HEK293T (cell line): ENCODE results near the gene ZNF888.

Source experiments
- CTCF ChIA-PET: fragments of 350-600 bp; formaldehyde crosslinking; extraction: SDS; loops from one replicate; lab custom pipeline; 2021; ENCODE audit warnings: antibody characterized with exemption, inconsistent platforms; lab: Yijun Ruan, JAX
- POLR2A ChIA-PET: fragments of 350-600 bp; formaldehyde crosslinking; extraction: SDS; loops from one replicate; lab custom pipeline; 2020; ENCODE audit warnings: antibody characterized with exemption, inconsistent platforms; lab: Yijun Ruan, JAX
- DNase-seq: peaks from one replicate; pipeline ENCODE4 v3.0.0; 2012; ENCODE audit warnings: mixed read lengths; ENCODE audit errors: extremely low spot score
- ARNT ChIP-seq: fragments of 450-650 bp; IDR thresholded peaks from 2 replicates; pipeline ENCODE4 v1.6.1; 2017; ENCODE audit warnings: mild to moderate bottlenecking
- BHLHE40 ChIP-seq: fragments of 450-650 bp; IDR thresholded peaks from 2 replicates; pipeline ENCODE4 v1.6.1; 2016; ENCODE audit warnings: mild to moderate bottlenecking, moderate library complexity, borderline replicate concordance
- CTBP1 ChIP-seq: fragments of 450-650 bp; IDR thresholded peaks from 2 replicates; pipeline ENCODE4 v1.6.1; 2016; ENCODE audit warnings: borderline replicate concordance
- ELF4 ChIP-seq: fragments of 450-650 bp; IDR thresholded peaks from 2 replicates; pipeline ENCODE4 v1.6.1; 2017; ENCODE audit warnings: antibody characterized with exemption
- FOXA1 ChIP-seq: fragments of 450-650 bp; IDR thresholded peaks from 2 replicates; pipeline ENCODE4 v1.6.1; 2016; ENCODE audit warnings: mild to moderate bottlenecking
- FOXK2 ChIP-seq: fragments of 450-650 bp; IDR thresholded peaks from 2 replicates; pipeline ENCODE4 v1.6.1; 2016; ENCODE audit warnings: mild to moderate bottlenecking
- FOXM1 ChIP-seq: fragments of 450-650 bp; IDR thresholded peaks from 2 replicates; pipeline ENCODE4 v1.6.1; 2017; ENCODE audit warnings: mild to moderate bottlenecking, borderline replicate concordance
- HDGF ChIP-seq: fragments of 450-650 bp; IDR thresholded peaks from 2 replicates; pipeline ENCODE4 v1.6.1; 2017; ENCODE audit warnings: antibody characterized with exemption, borderline replicate concordance
- L3MBTL2 ChIP-seq: fragments of 450-650 bp; conservative IDR thresholded peaks from 2 replicates; pipeline ENCODE4 v1.6.1; 2016; ENCODE audit warnings: mild to moderate bottlenecking
- LEF1 ChIP-seq: fragments of 450-650 bp; IDR thresholded peaks from 2 replicates; pipeline ENCODE4 v1.6.1; 2017; ENCODE audit warnings: mild to moderate bottlenecking, borderline replicate concordance
- NFRKB ChIP-seq: fragments of 450-650 bp; IDR thresholded peaks from 2 replicates; pipeline ENCODE4 v1.6.1; 2016; ENCODE audit warnings: mild to moderate bottlenecking, moderate library complexity
- SP1 ChIP-seq: fragments of 450-650 bp; IDR thresholded peaks from 2 replicates; pipeline ENCODE4 v1.6.1; 2017
- SUZ12 ChIP-seq: fragments of 450-650 bp; IDR thresholded peaks from 2 replicates; pipeline ENCODE4 v1.6.1; 2016; ENCODE audit warnings: mild to moderate bottlenecking
- TARDBP ChIP-seq: fragments of 450-650 bp; IDR thresholded peaks from 2 replicates; pipeline ENCODE4 v1.6.1; 2016
- ZNF384 ChIP-seq: fragments of 450-650 bp; IDR thresholded peaks from 2 replicates; pipeline ENCODE4 v1.6.1; 2016
- TF ChIP-seq, protein P1 (sequence below): fragments of 450-650 bp; IDR thresholded peaks from 2 replicates; pipeline ENCODE4 v1.6.1; 2016

Gene ZNF888

DNA sequence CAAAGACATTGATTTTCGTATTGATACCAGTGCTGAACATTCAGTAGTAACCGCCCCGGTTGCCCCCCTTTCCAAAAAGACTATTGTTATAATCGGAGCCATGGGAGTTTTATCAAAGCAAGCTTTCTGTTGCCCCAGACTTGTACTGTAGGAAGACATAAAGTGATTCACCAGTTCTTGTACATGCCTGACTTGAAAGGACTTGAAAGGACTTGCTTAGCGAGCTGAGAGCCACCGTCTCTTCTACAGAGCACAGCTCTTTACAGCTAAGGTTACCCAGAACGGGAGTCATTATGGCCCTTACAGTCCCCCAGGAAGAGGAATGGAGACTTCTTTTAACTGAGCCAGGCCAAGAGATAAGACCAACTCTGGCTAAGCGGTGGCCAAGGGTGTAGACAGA lies 34.4 kb upstream of the ZNF888 start:
- no peak for DNase-seq
- CTCF ChIA-PET, result no interaction called here
- TF ChIP-seq L3MBTL2 (no peak), ARNT (no peak), CTBP1 (no peak), ZNF384 (no peak), NFRKB (no peak), FOXA1 (no peak), TARDBP (no peak), SUZ12 (no peak), FOXM1 (no peak), HDGF (no peak), BHLHE40 (no peak), SP1 (no peak), FOXK2 (no peak), LEF1 (no peak), ELF4 (no peak)
- TF ChIP-seq, protein P1, sequence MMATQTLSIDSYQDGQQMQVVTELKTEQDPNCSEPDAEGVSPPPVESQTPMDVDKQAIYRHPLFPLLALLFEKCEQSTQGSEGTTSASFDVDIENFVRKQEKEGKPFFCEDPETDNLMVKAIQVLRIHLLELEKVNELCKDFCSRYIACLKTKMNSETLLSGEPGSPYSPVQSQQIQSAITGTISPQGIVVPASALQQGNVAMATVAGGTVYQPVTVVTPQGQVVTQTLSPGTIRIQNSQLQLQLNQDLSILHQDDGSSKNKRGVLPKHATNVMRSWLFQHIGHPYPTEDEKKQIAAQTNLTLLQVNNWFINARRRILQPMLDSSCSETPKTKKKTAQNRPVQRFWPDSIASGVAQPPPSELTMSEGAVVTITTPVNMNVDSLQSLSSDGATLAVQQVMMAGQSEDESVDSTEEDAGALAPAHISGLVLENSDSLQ, result no peak
- POLR2A ChIA-PET, result no interaction called here

DNA sequence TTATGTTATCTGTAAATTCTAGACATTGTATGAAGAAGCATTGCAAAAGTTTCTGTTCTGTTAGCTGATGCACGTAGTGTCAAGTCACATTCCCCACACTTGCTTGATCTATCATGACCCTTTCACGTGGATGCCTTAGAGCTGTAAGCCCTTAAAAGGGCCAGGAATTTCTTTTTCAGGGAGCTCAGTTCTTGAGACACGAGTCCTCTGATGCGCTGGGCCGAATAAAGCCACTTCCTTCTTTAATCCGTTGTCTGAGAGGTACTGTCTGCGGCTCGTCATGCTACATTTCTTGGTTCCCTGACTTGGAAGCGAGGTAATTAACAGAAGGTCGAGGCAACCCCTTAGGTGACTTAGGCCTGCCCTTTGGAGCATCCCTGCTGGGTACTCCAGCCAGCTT lies 33.7 kb upstream of the ZNF888 start:
- TF ChIP-seq CTBP1 (no peak), HDGF (no peak), FOXM1 (no peak), SUZ12 (no peak), FOXK2 (no peak), NFRKB (no peak), SP1 (no peak), LEF1 (no peak), FOXA1 (no peak), ELF4 (no peak), ZNF384 (no peak), BHLHE40 (no peak), ARNT (no peak)
- TF ChIP-seq, protein P1, result no peak
- no peak for DNase-seq
- ChIA-PET CTCF (no interaction called here), POLR2A (no interaction called here)

DNA sequence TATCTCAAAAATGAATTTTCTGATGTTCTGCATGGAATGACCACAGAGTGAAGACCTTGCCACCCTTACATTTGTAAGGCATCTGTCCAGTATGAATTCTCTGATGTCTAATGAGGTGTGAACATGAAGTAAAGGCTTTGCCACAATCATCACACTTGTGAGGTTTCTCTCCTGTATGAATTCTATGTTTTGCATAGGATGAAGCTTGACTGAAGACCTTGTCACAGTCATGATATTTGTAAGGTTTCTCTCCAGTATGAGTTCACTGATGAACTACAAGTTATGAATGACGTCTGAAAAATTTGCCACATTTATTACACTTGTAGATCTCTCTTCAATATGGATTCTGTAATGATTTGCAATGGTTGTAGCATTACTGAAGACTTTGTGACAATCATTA lies 26.2 kb upstream of the ZNF888 start:
- CTCF ChIA-PET, result no interaction called here
- no peak for DNase-seq
- POLR2A ChIA-PET, result no interaction called here
- TF ChIP-seq LEF1, result no peak
- no peak for TF ChIP-seq ARNT
- TF ChIP-seq FOXM1, result no peak
- no peak for TF ChIP-seq SP1
- no peak for TF ChIP-seq FOXK2
- no peak for TF ChIP-seq NFRKB
- no peak for TF ChIP-seq ELF4

DNA sequence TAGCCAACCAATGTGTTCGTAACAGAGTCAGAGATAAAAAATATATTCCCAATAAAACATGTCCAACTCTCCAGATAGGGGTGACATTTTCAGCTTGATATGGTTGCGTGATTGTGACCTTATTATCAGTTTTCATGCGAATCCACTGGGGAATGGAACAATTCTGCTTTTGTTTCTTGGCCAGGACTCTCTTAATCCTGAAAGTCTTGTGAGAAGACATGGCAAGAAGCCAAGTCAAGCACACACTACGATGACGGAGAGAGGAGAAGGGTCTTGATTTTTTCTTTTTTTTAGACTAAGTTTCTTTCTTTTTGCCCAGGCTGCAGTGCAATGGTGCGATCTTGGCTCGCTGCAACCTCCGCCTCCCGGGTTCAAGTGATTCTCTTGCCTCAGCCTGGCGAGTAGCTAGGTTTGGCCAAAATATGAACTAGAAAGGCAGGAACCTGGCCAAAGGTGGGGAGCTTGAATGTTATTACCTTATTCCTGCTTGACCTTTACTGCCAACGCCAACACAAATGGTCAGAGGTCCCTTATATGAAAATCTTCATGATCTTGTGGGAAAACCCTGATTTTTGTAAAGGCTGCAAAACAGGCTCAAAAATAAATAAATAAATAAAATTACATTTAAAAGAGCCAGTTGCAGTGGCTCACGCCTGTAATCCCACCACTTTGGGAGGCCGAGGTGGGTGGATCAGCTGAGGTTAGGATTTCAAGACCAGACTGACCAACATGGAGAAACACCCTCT lies 25.0 kb upstream of the ZNF888 start:
- CTCF ChIA-PET, result no interaction called here
- POLR2A ChIA-PET, result no interaction called here
- DNase-seq, result no peak
- TF ChIP-seq BHLHE40 (no peak), FOXM1 (no peak), SP1 (no peak), TARDBP (no peak), CTBP1 (no peak), LEF1 (no peak), ZNF384 (no peak), SUZ12 (no peak)
- TF ChIP-seq, protein P1, result no peak

DNA sequence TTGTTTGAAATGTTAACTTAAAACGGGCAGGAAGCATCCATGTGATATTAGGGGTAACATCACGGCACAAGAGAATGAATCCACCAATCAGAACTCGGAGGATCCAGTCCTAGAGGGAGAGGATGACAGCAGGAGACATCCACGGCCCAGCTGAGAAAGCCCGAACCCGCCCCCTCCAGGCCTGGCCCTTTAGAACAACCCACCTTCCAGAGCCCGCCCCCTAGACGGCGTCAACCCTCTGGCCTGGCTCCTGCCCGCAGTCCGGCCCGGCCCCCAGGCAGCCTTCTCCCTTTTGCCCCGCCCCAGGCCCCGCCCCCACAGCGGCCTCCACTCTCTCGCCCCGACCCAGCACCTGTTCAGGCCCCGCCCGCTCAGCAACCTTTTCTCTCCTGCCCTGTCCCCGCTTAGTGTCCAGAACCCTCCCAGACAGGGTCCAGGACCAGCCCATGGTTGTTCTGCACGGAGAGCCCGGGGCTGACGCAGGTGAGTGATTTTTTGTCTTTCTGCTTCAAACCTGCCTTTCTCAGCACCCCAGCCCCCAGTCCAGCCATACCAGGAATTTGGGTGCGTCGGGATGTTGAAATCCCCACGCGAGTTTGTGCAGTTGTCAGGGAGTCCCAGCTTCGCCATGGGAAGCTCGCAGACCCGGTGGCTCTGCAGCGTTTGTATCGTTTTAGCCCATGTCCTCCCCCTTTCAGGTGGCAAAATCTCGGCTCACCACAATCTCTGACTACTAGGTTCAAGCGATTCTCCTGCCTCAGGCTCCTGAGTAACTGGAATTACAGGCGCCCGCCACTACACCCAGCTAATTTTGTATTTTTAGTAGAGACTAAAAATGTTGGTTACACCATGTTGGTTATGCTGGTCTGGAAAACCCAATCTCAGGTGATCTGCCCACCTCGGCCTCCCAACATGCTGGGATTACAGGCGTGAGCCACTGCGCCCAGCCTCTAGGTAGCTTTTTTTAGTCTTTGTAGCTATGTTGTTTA lies 23.4 kb upstream of the ZNF888 start:
- CTCF ChIA-PET, result no interaction called here
- TF ChIP-seq ELF4 (no peak), ARNT (no peak), ZNF384 (no peak), HDGF (no peak), SUZ12 (no peak), FOXA1 (no peak), BHLHE40 (no peak), NFRKB (no peak), FOXK2 (no peak), TARDBP (no peak), L3MBTL2 (no peak)
- DNase-seq, result no peak
- POLR2A ChIA-PET, result no interaction called here
